ENCODE results near the gene SLC38A6. TPM values are rescaled to one million over a fixed set of nuclear protein-coding genes. Genes with fewer than 3 reads are reported as not detected.

Gene SLC38A6
- total and polyA plus RNA-seq, 4 donors = 8.5 to 41.3 (median 16.3) TPM

GRCh38 chr14:60971271-60971670 is 9.8 kb upstream of the SLC38A6 start:
- Histone ChIP-seq H3K4me3 (ENCODE audit: low read length in 2 of 2) (no peak overlapping the region), H3K4me1 (ENCODE audit: control insufficient read depth in 1 of 2, insufficient read depth in 2 of 2, low read length in 2 of 2) (no peaks in the 10 kb centered on the region), H3K36me3 (ENCODE audit: control insufficient read depth in 1 of 2, insufficient read depth in 2 of 2, low read length in 1 of 2) (peaks cover 0 to 5% of the 10 kb centered on the region in 2 donors), H3K9me3 (ENCODE audit: control insufficient read depth, low read length) (no peaks in the 10 kb centered on the region), H3K27me3 (ENCODE audit: control insufficient read depth in 1 of 2, insufficient read depth in 2 of 2, low read length in 1 of 2) (no peaks in the 10 kb centered on the region), H3K27ac (ENCODE audit: low read depth in 1 of 2, low read length in 2 of 2) (no peak overlapping the region)
- ATAC-seq (ENCODE audit: low FRiP score) (no peak), DNase-seq (no peak)
- intact Hi-C loops (cut with DNase I) = loop anchor here in 1 of 2 donors (10.0 kb wide), 2 partner anchors 246 to 716 kb away; partner anchors contain the start of gene SIX4
- WGBS, 2 donors = 37 to 39% methylated on average over 2 of the region's 2 CpGs

GRCh38 chr14:60972295-60972694 is 8.8 kb upstream of the SLC38A6 start:
- H3K9me3 ChIP-seq (ENCODE audit: control insufficient read depth, low read length) = no peaks in the 10 kb centered on the region
- peaks cover 0 to 5% of the 10 kb centered on the region in 2 donors for H3K36me3 ChIP-seq (ENCODE audit: control insufficient read depth in 1 of 2, insufficient read depth in 2 of 2, low read length in 1 of 2)
- DNase-seq = no peak
- no peak overlapping the region for H3K27ac ChIP-seq (ENCODE audit: low read depth in 1 of 2, low read length in 2 of 2)
- ATAC-seq (ENCODE audit: low FRiP score) = no peak
- intact Hi-C loops (cut with DNase I) = loop anchor here in 1 of 2 donors (10.0 kb wide), 2 partner anchors 247 to 717 kb away; partner anchors contain the start of gene SIX4
- H3K4me3 ChIP-seq (ENCODE audit: low read length in 2 of 2) = no peak overlapping the region
- H3K27me3 ChIP-seq (ENCODE audit: control insufficient read depth in 1 of 2, insufficient read depth in 2 of 2, low read length in 1 of 2) = no peaks in the 10 kb centered on the region
- WGBS, 2 donors = 96 to 97% methylated on average over 15 of the region's 15 CpGs
- no peaks in the 10 kb centered on the region for H3K4me1 ChIP-seq (ENCODE audit: control insufficient read depth in 1 of 2, insufficient read depth in 2 of 2, low read length in 2 of 2)

GRCh38 chr14:60973070-60973469 is 8.0 kb upstream of the SLC38A6 start:
- H3K4me3 ChIP-seq (ENCODE audit: low read length in 2 of 2) = no peak overlapping the region
- intact Hi-C loops (cut with DNase I) = loop anchor here in 1 of 2 donors (10.0 kb wide), 2 partner anchors 248 to 718 kb away; partner anchors contain the start of gene SIX4
- no peaks in the 10 kb centered on the region for H3K27me3 ChIP-seq (ENCODE audit: control insufficient read depth in 1 of 2, insufficient read depth in 2 of 2, low read length in 1 of 2)
- H3K9me3 ChIP-seq (ENCODE audit: control insufficient read depth, low read length) = no peaks in the 10 kb centered on the region
- H3K4me1 ChIP-seq (ENCODE audit: control insufficient read depth in 1 of 2, insufficient read depth in 2 of 2, low read length in 2 of 2) = no peaks in the 10 kb centered on the region
- DNase-seq (no peak), ATAC-seq (ENCODE audit: low FRiP score) (no peak)
- 95 to 97% methylated on average over 3 of the region's 3 CpGs for WGBS, 2 donors
- H3K27ac ChIP-seq (ENCODE audit: low read depth in 1 of 2, low read length in 2 of 2) = no peak overlapping the region
- peaks cover 0 to 5% of the 10 kb centered on the region in 2 donors for H3K36me3 ChIP-seq (ENCODE audit: control insufficient read depth in 1 of 2, insufficient read depth in 2 of 2, low read length in 1 of 2)

GRCh38 chr14:60974090-60974651 is 6.9 kb upstream of the SLC38A6 start:
- intact Hi-C loops (cut with DNase I) = loop anchor here in 1 of 2 donors (10.0 kb wide), 2 partner anchors 249 to 719 kb away; partner anchors contain the start of gene SIX4
- WGBS, 2 donors = 81 to 86% methylated on average over 6 of the region's 6 CpGs
- Histone ChIP-seq H3K27me3 (ENCODE audit: control insufficient read depth in 1 of 2, insufficient read depth in 2 of 2, low read length in 1 of 2) (no peaks in the 10 kb centered on the region), H3K36me3 (ENCODE audit: control insufficient read depth in 1 of 2, insufficient read depth in 2 of 2, low read length in 1 of 2) (peaks cover 0 to 5% of the 10 kb centered on the region in 2 donors), H3K4me3 (ENCODE audit: low read length in 2 of 2) (no peak overlapping the region), H3K4me1 (ENCODE audit: control insufficient read depth in 1 of 2, insufficient read depth in 2 of 2, low read length in 2 of 2) (no peaks in the 10 kb centered on the region), H3K9me3 (ENCODE audit: control insufficient read depth, low read length) (no peaks in the 10 kb centered on the region), H3K27ac (ENCODE audit: low read depth in 1 of 2, low read length in 2 of 2) (no peak overlapping the region)
- DNase-seq (no peak), ATAC-seq (ENCODE audit: low FRiP score) (no peak)

GRCh38 chr14:60975551-60975950 is 5.5 kb upstream of the SLC38A6 start:
- Histone ChIP-seq H3K4me1 (ENCODE audit: control insufficient read depth in 1 of 2, insufficient read depth in 2 of 2, low read length in 2 of 2) (peaks cover 0 to 1% of the 10 kb centered on the region in 2 donors), H3K9me3 (ENCODE audit: control insufficient read depth, low read length) (no peaks in the 10 kb centered on the region), H3K27me3 (ENCODE audit: control insufficient read depth in 1 of 2, insufficient read depth in 2 of 2, low read length in 1 of 2) (no peaks in the 10 kb centered on the region), H3K36me3 (ENCODE audit: control insufficient read depth in 1 of 2, insufficient read depth in 2 of 2, low read length in 1 of 2) (peaks cover 0 to 5% of the 10 kb centered on the region in 2 donors), H3K27ac (ENCODE audit: low read depth in 1 of 2, low read length in 2 of 2) (no peak overlapping the region), H3K4me3 (ENCODE audit: low read length in 2 of 2) (no peak overlapping the region)
- DNase-seq = no peak
- ATAC-seq (ENCODE audit: low FRiP score) = no peak
- 31 to 38% methylated on average over 2 of the region's 2 CpGs for WGBS, 2 donors
- intact Hi-C loops (cut with DNase I) = loop anchor here in 1 of 2 donors (10.0 kb wide), 2 partner anchors 251 to 721 kb away; partner anchors contain the start of gene SIX4

- Histone ChIP-seq H3K36me3 (ENCODE audit: control insufficient read depth in 1 of 2, insufficient read depth in 2 of 2, low read length in 1 of 2) (peaks cover 0 to 5% of the 10 kb centered on the region in 2 donors), H3K4me1 (ENCODE audit: control insufficient read depth in 1 of 2, insufficient read depth in 2 of 2, low read length in 2 of 2) (peaks cover 1 to 5% of the 10 kb centered on the region in 2 donors)
Measured at GRCh38 chr14:60977847-60978246, 3.2 kb upstream of the SLC38A6 start.

GRCh38 chr14:60981633-60982455 is 799 bp downstream of the SLC38A6 start:
- peak overlapping the region in 1 of 2 donors; percentile 8 for H3K27ac ChIP-seq (ENCODE audit: low read depth in 1 of 2, low read length in 2 of 2)
- DNase-seq (no peak), ATAC-seq (ENCODE audit: low FRiP score) (peak; percentile 3)
- intact Hi-C loops (cut with DNase I) = loop anchor here in 1 of 2 donors (10.0 kb wide), 1 partner anchor 257 kb away; the partner anchor contains the start of gene SIX4
- 8 to 10% methylated on average over 12 of the region's 12 CpGs for WGBS, 2 donors
- peaks cover 1 to 5% of the 10 kb centered on the region in 2 donors for H3K4me1 ChIP-seq (ENCODE audit: control insufficient read depth in 1 of 2, insufficient read depth in 2 of 2, low read length in 2 of 2)
- no peaks in the 10 kb centered on the region for H3K9me3 ChIP-seq (ENCODE audit: control insufficient read depth, low read length)
- H3K4me3 ChIP-seq (ENCODE audit: low read length in 2 of 2) = peak overlapping the region; percentile 70 to 75
- H3K36me3 ChIP-seq (ENCODE audit: control insufficient read depth in 1 of 2, insufficient read depth in 2 of 2, low read length in 1 of 2) = no peaks in the 10 kb centered on the region
- no peaks in the 10 kb centered on the region for H3K27me3 ChIP-seq (ENCODE audit: control insufficient read depth in 1 of 2, insufficient read depth in 2 of 2, low read length in 1 of 2)

More at GRCh38 chr14:60977847-60978246, 3.2 kb upstream of the SLC38A6 start:
- Histone ChIP-seq H3K27ac (ENCODE audit: low read depth in 1 of 2, low read length in 2 of 2) (no peak overlapping the region), H3K9me3 (ENCODE audit: control insufficient read depth, low read length) (no peaks in the 10 kb centered on the region), H3K27me3 (ENCODE audit: control insufficient read depth in 1 of 2, insufficient read depth in 2 of 2, low read length in 1 of 2) (no peaks in the 10 kb centered on the region), H3K4me3 (ENCODE audit: low read length in 2 of 2) (no peak overlapping the region)
- WGBS, 2 donors = 21 to 24% methylated on average over 2 of the region's 2 CpGs
- DNase-seq = no peak
- ATAC-seq (ENCODE audit: low FRiP score) = no peak
- intact Hi-C loops (cut with DNase I) = loop anchor here in 1 of 2 donors (10.0 kb wide), 2 partner anchors 253 to 723 kb away; partner anchors contain the start of gene SIX4

- H3K9me3 ChIP-seq (ENCODE audit: control insufficient read depth, low read length) = no peaks in the 10 kb centered on the region
- H3K4me1 ChIP-seq (ENCODE audit: control insufficient read depth in 1 of 2, insufficient read depth in 2 of 2, low read length in 2 of 2) = peaks cover 1 to 5% of the 10 kb centered on the region in 2 donors
- no peak overlapping the region for H3K4me3 ChIP-seq (ENCODE audit: low read length in 2 of 2)
- no peak for ATAC-seq (ENCODE audit: low FRiP score)
- intact Hi-C loops (cut with DNase I) = loop anchor here in 1 of 2 donors (10.0 kb wide), 1 partner anchor 259 kb away; the partner anchor contains the start of gene SIX4
- no peaks in the 10 kb centered on the region for H3K27me3 ChIP-seq (ENCODE audit: control insufficient read depth in 1 of 2, insufficient read depth in 2 of 2, low read length in 1 of 2)
- 95 to 97% methylated on average over 1 of the region's 1 CpG for WGBS, 2 donors
- no peak overlapping the region for H3K27ac ChIP-seq (ENCODE audit: low read depth in 1 of 2, low read length in 2 of 2)
- no peaks in the 10 kb centered on the region for H3K36me3 ChIP-seq (ENCODE audit: control insufficient read depth in 1 of 2, insufficient read depth in 2 of 2, low read length in 1 of 2)
- DNase-seq = no peak
Measured at GRCh38 chr14:60984196-60984595, 3.2 kb downstream of the SLC38A6 start.

All from aorta (tissue), 5 donors.